Vagina (tissue), 2 donors: ENCODE measurements around the gene IGF1. TPM values are rescaled to one million over a fixed set of nuclear protein-coding genes. Genes with fewer than 3 reads are reported as not detected.

Source experiments
- DNase-seq, 2 donors: peaks; one replicate each; pipeline ENCODE4 v3.0.0-alpha.2; 2017; ENCODE audit errors: extremely low spot score in 2 of 2
- H3K27ac ChIP-seq: fragments of 200-600 bp; sonication (generic); one replicate; pipeline ENCODE4 v1.5.1; 2019
- H3K27me3 ChIP-seq: fragments of 200-600 bp; sonication (generic); one replicate; pipeline ENCODE4 v1.5.1; 2019
- H3K36me3 ChIP-seq, 2 donors: fragments of 200-600 bp; sonication (generic); one replicate each; pipeline ENCODE4 v1.5.1; 2017 to 2019
- H3K4me1 ChIP-seq: fragments of 200-600 bp; sonication (generic); one replicate; pipeline ENCODE4 v1.5.1; 2019
- H3K4me3 ChIP-seq, 2 donors: fragments of 200-600 bp; sonication (generic); 1 replicate in 1 of 2; 2 replicates in 1 of 2; pipeline ENCODE4 v1.5.1; 2016 to 2019
- H3K9me3 ChIP-seq: fragments of 200-600 bp; sonication (generic); one replicate; pipeline ENCODE4 v1.5.1; 2019
- POLR2A ChIP-seq, 2 donors: fragments of 450-650 bp; IDR thresholded peaks; one replicate each; pipeline ENCODE4 v1.6.1; 2017; ENCODE audit warnings: antibody characterized with exemption in 2 of 2, mild to moderate bottlenecking in 2 of 2, moderate library complexity in 2 of 2
- POLR2AphosphoS5 ChIP-seq, 2 donors: sonication (generic); formaldehyde crosslinking; IDR thresholded peaks; one replicate each; pipeline ENCODE4 v1.9.0; 2017; ENCODE audit warnings: antibody characterized with exemption in 2 of 2, mild to moderate bottlenecking in 2 of 2, low read depth in 1 of 2; ENCODE audit not compliant: insufficient read depth in 1 of 2
- intact Hi-C: fragments of 100-400 bp; cut with DNase I; formaldehyde crosslinking; loops from one replicate; pipeline ENCODE4 v1.15.1; 2023
- total RNA-seq: library from RNA; depleted of rRNA; stranded (reverse); fragments of >200 nt; gene quantifications from one replicate; pipeline ENCODE4 v1.2.3, GENCODE V29; 2016
- TF ChIP-seq, protein P1 (sequence below), 3 experiments: fragments of 450-650 bp in 2 of 3; fragments of 200-600 bp in 1 of 3; sonication (generic) in 1 of 3; IDR thresholded peaks; one replicate each; pipeline ENCODE4 v1.5.1; 2017 to 2019; ENCODE audit warnings: antibody characterized with exemption in 3 of 3, mild to moderate bottlenecking in 2 of 3, moderate library complexity in 2 of 3

Gene IGF1
- total RNA-seq, 1 donor from 2014 or later: 68.0 TPM

GRCh38 chr12:102349079-102349478, 131.3 kb downstream of the IGF1 start:
- DNase-seq: no peak
- intact Hi-C loops: no loop called here
- Histone ChIP-seq H3K9me3 (no peaks in the 10 kb centered on the region), H3K4me3 (no peak overlapping the region), H3K36me3 (no peaks in the 10 kb centered on the region), H3K27ac (no peak overlapping the region), H3K4me1 (no peaks in the 10 kb centered on the region), H3K27me3 (no peaks in the 10 kb centered on the region)
- TF ChIP-seq POLR2AphosphoS5 (IDR thresholded peaks at IDR 0.05; ENCODE audit: insufficient read depth in 1 of 2, low read depth in 1 of 2): no peak
- TF ChIP-seq, protein P1, sequence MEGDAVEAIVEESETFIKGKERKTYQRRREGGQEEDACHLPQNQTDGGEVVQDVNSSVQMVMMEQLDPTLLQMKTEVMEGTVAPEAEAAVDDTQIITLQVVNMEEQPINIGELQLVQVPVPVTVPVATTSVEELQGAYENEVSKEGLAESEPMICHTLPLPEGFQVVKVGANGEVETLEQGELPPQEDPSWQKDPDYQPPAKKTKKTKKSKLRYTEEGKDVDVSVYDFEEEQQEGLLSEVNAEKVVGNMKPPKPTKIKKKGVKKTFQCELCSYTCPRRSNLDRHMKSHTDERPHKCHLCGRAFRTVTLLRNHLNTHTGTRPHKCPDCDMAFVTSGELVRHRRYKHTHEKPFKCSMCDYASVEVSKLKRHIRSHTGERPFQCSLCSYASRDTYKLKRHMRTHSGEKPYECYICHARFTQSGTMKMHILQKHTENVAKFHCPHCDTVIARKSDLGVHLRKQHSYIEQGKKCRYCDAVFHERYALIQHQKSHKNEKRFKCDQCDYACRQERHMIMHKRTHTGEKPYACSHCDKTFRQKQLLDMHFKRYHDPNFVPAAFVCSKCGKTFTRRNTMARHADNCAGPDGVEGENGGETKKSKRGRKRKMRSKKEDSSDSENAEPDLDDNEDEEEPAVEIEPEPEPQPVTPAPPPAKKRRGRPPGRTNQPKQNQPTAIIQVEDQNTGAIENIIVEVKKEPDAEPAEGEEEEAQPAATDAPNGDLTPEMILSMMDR (IDR thresholded peaks at IDR 0.05): no peak
- no peak for TF ChIP-seq POLR2A (IDR thresholded peaks at IDR 0.05)

- no peak for DNase-seq
- no peaks in the 10 kb centered on the region for H3K27me3 ChIP-seq
- H3K4me1 ChIP-seq: no peaks in the 10 kb centered on the region
- no peak overlapping the region for H3K27ac ChIP-seq
- H3K9me3 ChIP-seq: no peaks in the 10 kb centered on the region
- no peak overlapping the region for H3K4me3 ChIP-seq
- H3K36me3 ChIP-seq: no peaks in the 10 kb centered on the region
- no peak for TF ChIP-seq POLR2AphosphoS5 (IDR thresholded peaks at IDR 0.05; ENCODE audit: insufficient read depth in 1 of 2, low read depth in 1 of 2)
- TF ChIP-seq, protein P1 (IDR thresholded peaks at IDR 0.05): no peak
- TF ChIP-seq POLR2A (IDR thresholded peaks at IDR 0.05): no peak
- intact Hi-C loops: no loop called here
Observed at GRCh38 chr12:102347811-102348210, 132.6 kb downstream of the IGF1 start.
